ENCODE results near the gene TMEM14B.

- TF ChIP-seq, protein P1, sequence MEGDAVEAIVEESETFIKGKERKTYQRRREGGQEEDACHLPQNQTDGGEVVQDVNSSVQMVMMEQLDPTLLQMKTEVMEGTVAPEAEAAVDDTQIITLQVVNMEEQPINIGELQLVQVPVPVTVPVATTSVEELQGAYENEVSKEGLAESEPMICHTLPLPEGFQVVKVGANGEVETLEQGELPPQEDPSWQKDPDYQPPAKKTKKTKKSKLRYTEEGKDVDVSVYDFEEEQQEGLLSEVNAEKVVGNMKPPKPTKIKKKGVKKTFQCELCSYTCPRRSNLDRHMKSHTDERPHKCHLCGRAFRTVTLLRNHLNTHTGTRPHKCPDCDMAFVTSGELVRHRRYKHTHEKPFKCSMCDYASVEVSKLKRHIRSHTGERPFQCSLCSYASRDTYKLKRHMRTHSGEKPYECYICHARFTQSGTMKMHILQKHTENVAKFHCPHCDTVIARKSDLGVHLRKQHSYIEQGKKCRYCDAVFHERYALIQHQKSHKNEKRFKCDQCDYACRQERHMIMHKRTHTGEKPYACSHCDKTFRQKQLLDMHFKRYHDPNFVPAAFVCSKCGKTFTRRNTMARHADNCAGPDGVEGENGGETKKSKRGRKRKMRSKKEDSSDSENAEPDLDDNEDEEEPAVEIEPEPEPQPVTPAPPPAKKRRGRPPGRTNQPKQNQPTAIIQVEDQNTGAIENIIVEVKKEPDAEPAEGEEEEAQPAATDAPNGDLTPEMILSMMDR (IDR thresholded peaks at IDR 0.05; ENCODE audit: low read depth, low read length) = no peak
- TF ChIP-seq POLR2A (IDR thresholded peaks at IDR 0.05; ENCODE audit: extremely low read depth, insufficient read length) (no peak), MAX (IDR thresholded peaks at IDR 0.05; ENCODE audit: low read depth, low read length) (no peak), MYC (IDR thresholded peaks at IDR 0.05; ENCODE audit: low read depth, low read length) (no peak)
These were observed 722 bp upstream of the TMEM14B start for GRCh38 chr6:10746915-10747250.

All from NB4 (cell line).